ENCODE results near the gene CCKAR. TPM values are rescaled to one million over a fixed set of nuclear protein-coding genes. Genes with fewer than 3 reads are reported as not detected.
A peak's percentile ranks its signal among the peaks of the same experiment; 100 is the strongest.

The CCKAR gene
- total RNA-seq, 4 donors from 2014 or later, result 0.27 to 0.79 TPM; not detected in 2

- 45 to 64% methylated on average over 7 of the region's 7 CpGs for WGBS, 2 donors (ENCODE audit: low coverage in 1 of 2)
- Histone ChIP-seq H3K36me3 (no peaks in the 10 kb centered on the region), H3K9me3 (no peaks in the 10 kb centered on the region), H3K4me1 (peaks cover 0 to 4% (median 0%) of the 10 kb centered on the region in 4 donors), H3K27me3 (no peaks in the 10 kb centered on the region), H3K27ac (peak overlapping the region in 2 of 4 donors; percentile 2 to 57), H3K4me3 (no peak overlapping the region)
- in situ Hi-C loops (cut with MboI; ENCODE audit: low pct_ligation_motif_present in 1 of 4, low pct_unique_long_range_greater_than_20kb in 1 of 4, low sequenced_read_pairs in 3 of 4), result loop anchor here (25.0 kb wide), 1 partner anchor 554 kb away; no protein-coding TSS in a partner anchor
- intact Hi-C loops (cut with DNase I; ENCODE audit: low total_unique reads), result no loop called here
- TF ChIP-seq POLR2AphosphoS5 (IDR thresholded peaks at IDR 0.05) (no peak), EP300 (IDR thresholded peaks at IDR 0.05; ENCODE audit: low read depth) (no peak), POLR2A (IDR thresholded peaks at IDR 0.05) (no peak), CTCF (IDR thresholded peaks at IDR 0.05) (no peak)
- DNase-seq, result no peak
These were observed 32.1 kb downstream of the CCKAR start for GRCh38 chr4:26458157-26458561.

GRCh38 chr4:26457412-26457811 lies 32.9 kb downstream of the CCKAR start:
- Histone ChIP-seq H3K4me3 (no peak overlapping the region), H3K27ac (peak overlapping the region in 1 of 4 donors; percentile 57), H3K4me1 (peaks cover 0 to 4% (median under 1%) of the 10 kb centered on the region in 4 donors), H3K27me3 (no peaks in the 10 kb centered on the region), H3K36me3 (no peaks in the 10 kb centered on the region), H3K9me3 (no peaks in the 10 kb centered on the region)
- no peak for TF ChIP-seq POLR2AphosphoS5 (IDR thresholded peaks at IDR 0.05)
- no peak for TF ChIP-seq EP300 (IDR thresholded peaks at IDR 0.05; ENCODE audit: low read depth)
- no peak for TF ChIP-seq POLR2A (IDR thresholded peaks at IDR 0.05)
- TF ChIP-seq CTCF (IDR thresholded peaks at IDR 0.05), result no peak
- in situ Hi-C loops (cut with MboI; ENCODE audit: low pct_ligation_motif_present in 1 of 4, low pct_unique_long_range_greater_than_20kb in 1 of 4, low sequenced_read_pairs in 3 of 4), result loop anchor here (25.0 kb wide), 1 partner anchor 555 kb away; no protein-coding TSS in a partner anchor
- 79 to 87% methylated on average over 4 to 6 of the region's 6 CpGs for WGBS, 2 donors (ENCODE audit: low coverage in 1 of 2)
- DNase-seq, result no peak
- intact Hi-C loops (cut with DNase I; ENCODE audit: low total_unique reads), result no loop called here

GRCh38 chr4:26455571-26455970 lies 34.7 kb downstream of the CCKAR start:
- no peak for DNase-seq
- no peak overlapping the region for H3K4me3 ChIP-seq
- TF ChIP-seq EP300 (IDR thresholded peaks at IDR 0.05; ENCODE audit: low read depth) (no peak), POLR2AphosphoS5 (IDR thresholded peaks at IDR 0.05) (no peak), POLR2A (IDR thresholded peaks at IDR 0.05) (no peak), CTCF (IDR thresholded peaks at IDR 0.05) (no peak)
- no peaks in the 10 kb centered on the region for H3K36me3 ChIP-seq
- no peaks in the 10 kb centered on the region for H3K9me3 ChIP-seq
- H3K4me1 ChIP-seq, result peaks cover 0 to 8% (median 2%) of the 10 kb centered on the region in 4 donors
- in situ Hi-C loops (cut with MboI; ENCODE audit: low pct_ligation_motif_present in 1 of 4, low pct_unique_long_range_greater_than_20kb in 1 of 4, low sequenced_read_pairs in 3 of 4), result loop anchor here (25.0 kb wide), 1 partner anchor 557 kb away; no protein-coding TSS in a partner anchor
- WGBS, 2 donors (ENCODE audit: low coverage in 1 of 2), result 40 to 84% methylated on average over 1 to 2 of the region's 2 CpGs
- H3K27ac ChIP-seq, result no peak overlapping the region
- H3K27me3 ChIP-seq, result no peaks in the 10 kb centered on the region
- intact Hi-C loops (cut with DNase I; ENCODE audit: low total_unique reads), result no loop called here

- 92 to 100% methylated on average over 1 to 3 of the region's 3 CpGs for WGBS, 2 donors (ENCODE audit: low coverage in 1 of 2)
- in situ Hi-C loops (cut with MboI; ENCODE audit: low pct_ligation_motif_present in 1 of 4, low pct_unique_long_range_greater_than_20kb in 1 of 4, low sequenced_read_pairs in 3 of 4), result loop anchor here (25.0 kb wide), 1 partner anchor 557 kb away; no protein-coding TSS in a partner anchor
- intact Hi-C loops (cut with DNase I; ENCODE audit: low total_unique reads), result no loop called here
- H3K9me3 ChIP-seq, result no peaks in the 10 kb centered on the region
- peaks cover 0 to 8% (median 2%) of the 10 kb centered on the region in 4 donors for H3K4me1 ChIP-seq
- TF ChIP-seq POLR2A (IDR thresholded peaks at IDR 0.05) (no peak), EP300 (IDR thresholded peaks at IDR 0.05; ENCODE audit: low read depth) (no peak), CTCF (IDR thresholded peaks at IDR 0.05) (no peak), POLR2AphosphoS5 (IDR thresholded peaks at IDR 0.05) (no peak)
- no peak overlapping the region for H3K4me3 ChIP-seq
- no peak for DNase-seq
- no peaks in the 10 kb centered on the region for H3K27me3 ChIP-seq
- no peak overlapping the region for H3K27ac ChIP-seq
- H3K36me3 ChIP-seq, result no peaks in the 10 kb centered on the region
These were observed 35.3 kb downstream of the CCKAR start for GRCh38 chr4:26454961-26455360.

All from transverse colon (tissue), 4 donors.